H1 (cell line): ENCODE results near the gene EVPLL. TPM values are rescaled to one million over a fixed set of nuclear protein-coding genes. Genes with fewer than 3 reads are reported as not detected.

Experiments
- CHD7 ChIP-seq: fragments of 300-600 bp; sonication (generic); IDR thresholded peaks from 2 replicates; pipeline ENCODE4 v1.7.1; 2012; ENCODE audit warnings: low read length, moderate library complexity, mild to moderate bottlenecking, inconsistent platforms; ENCODE audit not compliant: insufficient replicate concordance
- CREB1 ChIP-seq: IDR thresholded peaks from 2 replicates; pipeline ENCODE4 v1.6.1; 2012; ENCODE audit warnings: inconsistent platforms
- GABPA ChIP-seq: IDR thresholded peaks from 2 replicates; pipeline ENCODE4 v1.6.1; 2011; ENCODE audit warnings: mild to moderate bottlenecking, low read length, moderate library complexity, borderline replicate concordance; ENCODE audit not compliant: insufficient read depth
- KDM5A ChIP-seq: fragments of 200-600 bp; IDR thresholded peaks from 2 replicates; pipeline ENCODE4 v1.7.1; 2012; ENCODE audit warnings: mild to moderate bottlenecking, low read length, inconsistent platforms, mixed read lengths
- NRF1 ChIP-seq: IDR thresholded peaks from 2 replicates; pipeline ENCODE4 v1.6.1; 2011; ENCODE audit warnings: mild to moderate bottlenecking, low read depth, low read length, improper control_type of control experiment
- SAP30 ChIP-seq: fragments of 300-600 bp; sonication (generic); IDR thresholded peaks from 2 replicates; pipeline ENCODE4 v1.7.1; 2012; ENCODE audit warnings: low read length, moderate library complexity, mild to moderate bottlenecking, inconsistent platforms; ENCODE audit not compliant: insufficient read depth, insufficient replicate concordance
- YY1 ChIP-seq: IDR thresholded peaks from 2 replicates; pipeline ENCODE4 v1.6.1; 2011; ENCODE audit warnings: low read depth, mild to moderate bottlenecking, low read length
- polyA plus RNA-seq, 7 experiments: library from polyadenylated mRNA; depleted of rRNA in 3 of 7; stranded (reverse) in 5 of 7; unstranded in 2 of 7; fragments of >200 nt in 5 of 7; fragments of 200-250 nt in 2 of 7; gene quantifications; 1 replicate in 5 of 7; 2 replicates in 1 of 7; 4 replicates in 1 of 7; pipeline versions ENCODE4 v1.2.1 to v1.2.3, GENCODE V29; 2011 to 2013; ENCODE audit warnings: missing spikeins in 2 of 7, mixed read lengths in 2 of 7
- total RNA-seq: library from RNA; stranded (reverse); fragmentation: NEBNext Ultra II Directional; extraction: Animal tissue kit (Norgen Biotek cat#: 25700); gene quantifications from 2 replicates; pipeline ENCODE4 v1.2.1, GENCODE V29; 2021

EVPLL gene
- total and polyA plus RNA-seq, 2 of the 8 experiments (the other 6 are each of a cell fraction or from before 2014, with no cell fraction given), result 0.06 TPM; not detected in 1

- no peak for TF ChIP-seq CHD7
- no peak for TF ChIP-seq CREB1
- TF ChIP-seq SAP30, result no peak
- no peak for TF ChIP-seq GABPA
- TF ChIP-seq YY1, result no peak
- no peak for TF ChIP-seq KDM5A
- TF ChIP-seq NRF1, result no peak
Observed at GRCh38 chr17:18361837-18362697, 15.5 kb upstream of the EVPLL start (continued).
